Fibroblast of lung (primary cell): Measurements from ENCODE around the gene CNKSR3. TPM values are rescaled to one million over a fixed set of nuclear protein-coding genes. Genes with fewer than 3 reads are reported as not detected.

Source experiments
- DNase-seq, 2 donors: peaks; one replicate each; pipeline versions ENCODE4 v3.0.0 to v3.0.0-alpha.2; 2010; ENCODE audit warnings: low read depth in 2 of 2
- H2AFZ ChIP-seq: 2 replicates; pipeline ENCODE4 v1.5.1; 2012; ENCODE audit warnings: low read length, control low read depth, inconsistent platforms
- H3K27ac ChIP-seq: 2 replicates; pipeline ENCODE4 v1.5.1; 2011; ENCODE audit warnings: low read length, control low read depth; ENCODE audit not compliant: insufficient read depth
- H3K27me3 ChIP-seq: 2 replicates; pipeline ENCODE4 v1.5.1; 2011; ENCODE audit warnings: mild to moderate bottlenecking, low read length; ENCODE audit not compliant: control insufficient read depth, insufficient read depth
- H3K36me3 ChIP-seq: 2 replicates; pipeline ENCODE4 v1.5.1; 2011; ENCODE audit warnings: low read length; ENCODE audit not compliant: control insufficient read depth, insufficient read depth
- H3K4me1 ChIP-seq: 2 replicates; pipeline ENCODE4 v1.5.1; 2011; ENCODE audit warnings: low read length; ENCODE audit not compliant: control insufficient read depth, insufficient read depth; ENCODE audit errors: extremely low read depth
- H3K4me2 ChIP-seq: 2 replicates; pipeline ENCODE4 v1.5.1; 2011; ENCODE audit warnings: low read length, control low read depth; ENCODE audit not compliant: insufficient read depth; ENCODE audit errors: extremely low read depth
- H3K4me3 ChIP-seq, 4 experiments: fragments of 200-600 bp in 1 of 4; sonication (generic) in 1 of 4; replicated peaks in 1 of 4; 2 replicates each; pipeline ENCODE4 v1.5.1; 2011 to 2016; ENCODE audit warnings: low read length in 4 of 4, low read depth in 3 of 4, mild to moderate bottlenecking in 3 of 4, control low read depth in 2 of 4, inconsistent platforms in 1 of 4, mixed read lengths in 1 of 4; ENCODE audit not compliant: insufficient read depth in 1 of 4; ENCODE audit errors: control extremely low read depth in 1 of 4
- H3K79me2 ChIP-seq: 2 replicates; pipeline ENCODE4 v1.5.1; 2012; ENCODE audit warnings: mild to moderate bottlenecking, low read length, inconsistent platforms; ENCODE audit not compliant: control insufficient read depth, insufficient read depth
- H3K9ac ChIP-seq: 2 replicates; pipeline ENCODE4 v1.5.1; 2011; ENCODE audit warnings: mild to moderate bottlenecking, low read length, control low read depth; ENCODE audit not compliant: insufficient read depth
- H3K9me3 ChIP-seq: 2 replicates; pipeline ENCODE4 v1.5.1; 2012; ENCODE audit warnings: low read depth, low read length; ENCODE audit not compliant: control insufficient read depth, insufficient read depth
- H4K20me1 ChIP-seq: 2 replicates; pipeline ENCODE4 v1.5.1; 2011; ENCODE audit warnings: low read length; ENCODE audit not compliant: control insufficient read depth, insufficient read depth; ENCODE audit errors: extremely low read depth
- EZH2 ChIP-seq: IDR thresholded peaks from 2 replicates; pipeline ENCODE4 v1.5.1; 2012; ENCODE audit warnings: low read length, control low read depth, mild to moderate bottlenecking; ENCODE audit errors: missing control alignments
- polyA plus RNA-seq, 2 donors: library from polyadenylated mRNA; depleted of rRNA in 1 of 2; stranded (reverse) in 1 of 2; unstranded in 1 of 2; fragments of >200 nt; gene quantifications; 2 replicates each; pipeline ENCODE4 v1.2.1, GENCODE V29; 2011 to 2012; ENCODE audit warnings: missing spikeins in 1 of 2
- total RNA-seq: library from RNA; depleted of rRNA; stranded (reverse); fragments of >200 nt; gene quantifications from 2 replicates; pipeline ENCODE4 v1.2.1, GENCODE V29; 2014
- TF ChIP-seq, protein P1 (sequence below), 2 donors: IDR thresholded peaks in 1 of 2; conservative IDR thresholded peaks in 1 of 2; 1 replicate in 1 of 2; 2 replicates in 1 of 2; pipeline ENCODE4 v1.5.1; 2011 to 2012; ENCODE audit warnings: low read length in 2 of 2, control low read depth in 1 of 2, inconsistent platforms in 1 of 2, low read depth in 1 of 2, mild to moderate bottlenecking in 1 of 2

CNKSR3 gene
- total and polyA plus RNA-seq, 2 donors (not counting 1 experiment from before 2014, with no cell fraction given): 5.5 to 14.0 TPM

- no peaks in the 10 kb centered on the region for H3K9me3 ChIP-seq
- no peak overlapping the region for H3K27ac ChIP-seq
- H3K4me1 ChIP-seq: peaks cover 10% of the 10 kb centered on the region
- H4K20me1 ChIP-seq: no peaks in the 10 kb centered on the region
- H3K4me3 ChIP-seq: no peak overlapping the region
- DNase-seq: no peak
- TF ChIP-seq EZH2: no peak
- TF ChIP-seq, protein P1, sequence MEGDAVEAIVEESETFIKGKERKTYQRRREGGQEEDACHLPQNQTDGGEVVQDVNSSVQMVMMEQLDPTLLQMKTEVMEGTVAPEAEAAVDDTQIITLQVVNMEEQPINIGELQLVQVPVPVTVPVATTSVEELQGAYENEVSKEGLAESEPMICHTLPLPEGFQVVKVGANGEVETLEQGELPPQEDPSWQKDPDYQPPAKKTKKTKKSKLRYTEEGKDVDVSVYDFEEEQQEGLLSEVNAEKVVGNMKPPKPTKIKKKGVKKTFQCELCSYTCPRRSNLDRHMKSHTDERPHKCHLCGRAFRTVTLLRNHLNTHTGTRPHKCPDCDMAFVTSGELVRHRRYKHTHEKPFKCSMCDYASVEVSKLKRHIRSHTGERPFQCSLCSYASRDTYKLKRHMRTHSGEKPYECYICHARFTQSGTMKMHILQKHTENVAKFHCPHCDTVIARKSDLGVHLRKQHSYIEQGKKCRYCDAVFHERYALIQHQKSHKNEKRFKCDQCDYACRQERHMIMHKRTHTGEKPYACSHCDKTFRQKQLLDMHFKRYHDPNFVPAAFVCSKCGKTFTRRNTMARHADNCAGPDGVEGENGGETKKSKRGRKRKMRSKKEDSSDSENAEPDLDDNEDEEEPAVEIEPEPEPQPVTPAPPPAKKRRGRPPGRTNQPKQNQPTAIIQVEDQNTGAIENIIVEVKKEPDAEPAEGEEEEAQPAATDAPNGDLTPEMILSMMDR (conservative IDR thresholded peaks at IDR 0.05 in 1 of 2, IDR thresholded peaks at IDR 0.05 in 1 of 2; ENCODE audit: low read depth in 1 of 2, low read length in 2 of 2): no peak
- H3K9ac ChIP-seq: no peak overlapping the region
- H3K27me3 ChIP-seq: no peaks in the 10 kb centered on the region
- no peak overlapping the region for H2AFZ ChIP-seq
- H3K4me2 ChIP-seq: no peak overlapping the region
- no peaks in the 10 kb centered on the region for H3K79me2 ChIP-seq
- no peaks in the 10 kb centered on the region for H3K36me3 ChIP-seq
These were observed 112.8 kb downstream of the CNKSR3 start for GRCh38 chr6:154397491-154398195.

DNA sequence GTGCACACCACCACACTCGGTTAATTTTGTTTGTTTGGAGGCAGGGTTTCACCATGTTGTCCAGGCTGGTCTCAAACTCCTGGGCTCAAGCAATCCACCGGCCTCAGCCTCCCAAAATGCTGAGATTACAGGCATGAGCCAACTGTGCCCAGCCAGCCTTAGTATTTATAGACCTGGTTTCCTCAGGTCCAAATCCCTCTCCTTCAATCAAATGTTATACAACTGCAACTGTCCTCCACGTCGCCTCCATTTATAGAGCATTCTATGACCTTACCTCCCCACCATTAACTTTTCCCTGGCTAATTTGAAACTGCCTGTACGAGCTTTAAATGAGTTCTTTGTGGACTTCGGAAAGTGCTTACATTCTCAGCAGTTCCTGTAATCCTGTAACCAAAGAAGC, 114.6 kb downstream of the CNKSR3 start:
- no peaks in the 10 kb centered on the region for H3K27me3 ChIP-seq
- TF ChIP-seq EZH2: no peak
- H3K9ac ChIP-seq: no peak overlapping the region
- H2AFZ ChIP-seq: no peak overlapping the region
- H3K27ac ChIP-seq: no peak overlapping the region
- H3K9me3 ChIP-seq: no peaks in the 10 kb centered on the region
- DNase-seq: no peak
- no peaks in the 10 kb centered on the region for H3K36me3 ChIP-seq
- H3K4me1 ChIP-seq: peaks cover 2% of the 10 kb centered on the region
- no peaks in the 10 kb centered on the region for H3K79me2 ChIP-seq
- H3K4me2 ChIP-seq: no peak overlapping the region
- no peak overlapping the region for H3K4me3 ChIP-seq
- no peaks in the 10 kb centered on the region for H4K20me1 ChIP-seq

DNA sequence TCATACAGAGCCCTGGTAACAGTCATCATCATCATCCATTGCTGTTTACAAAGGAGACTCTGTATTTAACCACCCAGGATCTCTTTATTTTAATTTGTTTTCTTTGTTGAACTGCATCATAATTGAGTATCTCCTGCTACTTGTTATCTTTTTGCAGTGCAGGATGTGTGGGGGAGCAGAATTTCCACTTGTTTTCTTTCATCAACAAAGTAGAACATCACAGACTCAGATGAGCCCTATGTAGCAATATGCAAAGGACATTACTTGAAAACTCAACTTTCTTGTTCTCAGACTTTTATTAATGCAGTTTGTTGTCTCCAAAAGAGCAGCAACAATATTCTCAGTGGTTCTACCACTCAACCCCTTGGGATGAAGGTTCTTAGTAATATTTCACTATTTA, 115.2 kb downstream of the CNKSR3 start:
- Histone ChIP-seq H3K4me1 (peaks cover 2% of the 10 kb centered on the region), H3K79me2 (no peaks in the 10 kb centered on the region), H3K9ac (no peak overlapping the region), H3K4me2 (no peak overlapping the region), H3K27me3 (no peaks in the 10 kb centered on the region), H3K36me3 (no peaks in the 10 kb centered on the region), H3K27ac (no peak overlapping the region), H3K4me3 (no peak overlapping the region), H3K9me3 (no peaks in the 10 kb centered on the region), H2AFZ (no peak overlapping the region), H4K20me1 (no peaks in the 10 kb centered on the region)
- DNase-seq: no peak
- TF ChIP-seq EZH2: no peak
- TF ChIP-seq, protein P1 (conservative IDR thresholded peaks at IDR 0.05 in 1 of 2, IDR thresholded peaks at IDR 0.05 in 1 of 2; ENCODE audit: low read depth in 1 of 2, low read length in 2 of 2): no peak
